ENCODE measurements around the gene EPB41.
"Not testable (repeated sequence)": the region's sequence is repeated elsewhere in the genome, so short reads cannot be mapped to it uniquely, and the experiment has no call there.

The EPB41 gene

GRCh38 chr1:29094433-29094832 is 180.1 kb downstream of the EPB41 start:
- DNase-seq (ENCODE audit: extremely low read depth, low read depth): no peak
- TF ChIP-seq CTCF (IDR thresholded peaks at IDR 0.05; ENCODE audit: low read depth, low read length): no peak

GRCh38 chr1:29094954-29095353 is 180.6 kb downstream of the EPB41 start:
- DNase-seq (ENCODE audit: extremely low read depth, low read depth): no peak
- no peak for TF ChIP-seq CTCF (IDR thresholded peaks at IDR 0.05; ENCODE audit: low read depth, low read length)

GRCh38 chr1:29096231-29096886 is 182.0 kb downstream of the EPB41 start:
- TF ChIP-seq CTCF (IDR thresholded peaks at IDR 0.05; ENCODE audit: low read depth, low read length): no peak
- DNase-seq (ENCODE audit: extremely low read depth, low read depth): no peak

GRCh38 chr1:29099286-29099685 is 184.9 kb downstream of the EPB41 start:
- no peak for TF ChIP-seq CTCF (IDR thresholded peaks at IDR 0.05; ENCODE audit: low read depth, low read length)
- no peak for DNase-seq (ENCODE audit: extremely low read depth, low read depth)

- no peak for DNase-seq (ENCODE audit: extremely low read depth, low read depth)
- no peak for TF ChIP-seq CTCF (IDR thresholded peaks at IDR 0.05; ENCODE audit: low read depth, low read length)
Observed at GRCh38 chr1:29100487-29100886, 186.1 kb downstream of the EPB41 start.

- DNase-seq (ENCODE audit: extremely low read depth, low read depth): no peak
- TF ChIP-seq CTCF (IDR thresholded peaks at IDR 0.05; ENCODE audit: low read depth, low read length): no peak
Observed at GRCh38 chr1:29105822-29106221, 191.5 kb downstream of the EPB41 start.

GRCh38 chr1:29108041-29108440 is 193.7 kb downstream of the EPB41 start:
- DNase-seq (ENCODE audit: extremely low read depth, low read depth): not testable (repeated sequence)

Data from AG09319 (cell line).